ENCODE data around the gene STXBP6. TPM values are rescaled to one million over a fixed set of nuclear protein-coding genes. Genes with fewer than 3 reads are reported as not detected.

Gene STXBP6
- polyA plus RNA-seq, 1 donor (not counting 4 experiments of a cell fraction or from before 2014, with no cell fraction given) = 1.4 TPM

DNA sequence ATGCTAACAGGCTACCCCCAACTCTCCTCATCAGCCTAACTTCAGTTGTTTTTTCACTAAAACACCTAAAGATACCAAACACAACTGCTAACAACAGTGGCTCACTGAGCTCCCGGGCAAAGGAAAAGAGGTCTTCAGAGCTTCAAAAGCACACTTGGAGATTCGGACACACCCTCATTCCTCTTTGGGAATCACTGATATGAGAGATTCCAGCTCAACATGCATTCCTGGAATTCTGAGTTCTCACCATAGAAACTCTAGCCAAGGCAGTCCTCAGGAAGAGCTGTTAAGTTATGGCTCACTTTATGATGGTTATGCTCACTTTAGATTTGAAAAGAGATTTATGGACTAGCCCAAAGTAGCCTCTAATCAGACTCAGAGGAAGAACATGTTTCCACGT is 40.1 kb downstream of the STXBP6 start:
- FAIRE-seq (no peak), DNase-seq (ENCODE audit: low read depth, low spot score) (peak; percentile 15)
- H3K9me3 ChIP-seq (ENCODE audit: control insufficient read depth, low read depth, low read length) = no peaks in the 10 kb centered on the region
- no peak overlapping the region for H2AFZ ChIP-seq (ENCODE audit: control insufficient read depth, low read length)
- H4K20me1 ChIP-seq (ENCODE audit: control insufficient read depth, extremely low read depth, insufficient read depth, low read length) = no peaks in the 10 kb centered on the region
- H3K79me2 ChIP-seq (ENCODE audit: control insufficient read depth, insufficient read depth, low read length) = no peaks in the 10 kb centered on the region
- H3K27me3 ChIP-seq (ENCODE audit: control insufficient read depth, extremely low read depth, insufficient read depth, low read length) = no peaks in the 10 kb centered on the region
- TF ChIP-seq EZH2 (IDR thresholded peaks at IDR 0.05; ENCODE audit: low read length) (no peak), CTCF (optimal IDR thresholded peaks at IDR 0.05 in 1 of 3, IDR thresholded peaks at IDR 0.05 in 1 of 3, conservative IDR thresholded peaks at IDR 0.05 in 1 of 3; ENCODE audit: extremely low read depth in 1 of 3, insufficient read depth in 2 of 3, low read length in 3 of 3) (no peak)
- no peaks in the 10 kb centered on the region for H3K36me3 ChIP-seq (ENCODE audit: control insufficient read depth in 2 of 2, extremely low read depth in 1 of 2, insufficient read depth in 2 of 2, low read length in 2 of 2)
- H3K4me2 ChIP-seq (ENCODE audit: control insufficient read depth, extremely low read depth, insufficient read depth, low read depth, low read length) = peak overlapping the region; percentile 33
- H3K9me1 ChIP-seq (ENCODE audit: control insufficient read depth, extremely low read depth, insufficient read depth, low read length) = no peaks in the 10 kb centered on the region
- H3K9ac ChIP-seq (ENCODE audit: control insufficient read depth, extremely low read depth, insufficient read depth, low read length) = no peak overlapping the region
- H3K4me1 ChIP-seq (ENCODE audit: control insufficient read depth, extremely low read depth, insufficient read depth, low read length) = peaks cover 36% of the 10 kb centered on the region
- H3K27ac ChIP-seq (ENCODE audit: control insufficient read depth, insufficient read depth, low read length) = no peak overlapping the region
- dilution Hi-C loops (cut with MboI; ENCODE audit: extremely low pct_ligation_motif_present, low sequenced_read_pairs) = no loop called here
- H3K4me3 ChIP-seq (ENCODE audit: control insufficient read depth in 2 of 3, extremely low read depth in 1 of 3, insufficient read depth in 2 of 3, low read depth in 1 of 3, low read length in 3 of 3) = peak overlapping the region in 1 of 3 experiments; percentile 24

- no peak for FAIRE-seq
- Histone ChIP-seq H3K9me3 (ENCODE audit: control insufficient read depth, low read depth, low read length) (no peaks in the 10 kb centered on the region), H3K4me1 (ENCODE audit: control insufficient read depth, extremely low read depth, insufficient read depth, low read length) (peaks cover 53% of the 10 kb centered on the region), H3K4me3 (ENCODE audit: control insufficient read depth in 2 of 3, extremely low read depth in 1 of 3, insufficient read depth in 2 of 3, low read depth in 1 of 3, low read length in 3 of 3) (no peak overlapping the region), H3K9me1 (ENCODE audit: control insufficient read depth, extremely low read depth, insufficient read depth, low read length) (no peaks in the 10 kb centered on the region), H3K36me3 (ENCODE audit: control insufficient read depth in 2 of 2, extremely low read depth in 1 of 2, insufficient read depth in 2 of 2, low read length in 2 of 2) (no peaks in the 10 kb centered on the region), H2AFZ (ENCODE audit: control insufficient read depth, low read length) (no peak overlapping the region), H3K27ac (ENCODE audit: control insufficient read depth, insufficient read depth, low read length) (peak overlapping the region; percentile 22), H3K79me2 (ENCODE audit: control insufficient read depth, insufficient read depth, low read length) (no peaks in the 10 kb centered on the region), H3K4me2 (ENCODE audit: control insufficient read depth, extremely low read depth, insufficient read depth, low read depth, low read length) (no peak overlapping the region), H3K27me3 (ENCODE audit: control insufficient read depth, extremely low read depth, insufficient read depth, low read length) (no peaks in the 10 kb centered on the region), H3K9ac (ENCODE audit: control insufficient read depth, extremely low read depth, insufficient read depth, low read length) (no peak overlapping the region), H4K20me1 (ENCODE audit: control insufficient read depth, extremely low read depth, insufficient read depth, low read length) (no peaks in the 10 kb centered on the region)
- dilution Hi-C loops (cut with MboI; ENCODE audit: extremely low pct_ligation_motif_present, low sequenced_read_pairs) = no loop called here
- no peak for DNase-seq (ENCODE audit: low read depth, low spot score)
- TF ChIP-seq EZH2 (IDR thresholded peaks at IDR 0.05; ENCODE audit: low read length) (no peak), CTCF (optimal IDR thresholded peaks at IDR 0.05 in 1 of 3, IDR thresholded peaks at IDR 0.05 in 1 of 3, conservative IDR thresholded peaks at IDR 0.05 in 1 of 3; ENCODE audit: extremely low read depth in 1 of 3, insufficient read depth in 2 of 3, low read length in 3 of 3) (no peak)
These were observed 42.1 kb downstream of the STXBP6 start for GRCh38 chr14:25007832-25008231.
